ENCODE measurements around the gene MED13.
"Not testable (repeated sequence)": the region's sequence is repeated elsewhere in the genome, so short reads cannot be mapped to it uniquely, and the experiment has no call there.

The MED13 gene

DNA sequence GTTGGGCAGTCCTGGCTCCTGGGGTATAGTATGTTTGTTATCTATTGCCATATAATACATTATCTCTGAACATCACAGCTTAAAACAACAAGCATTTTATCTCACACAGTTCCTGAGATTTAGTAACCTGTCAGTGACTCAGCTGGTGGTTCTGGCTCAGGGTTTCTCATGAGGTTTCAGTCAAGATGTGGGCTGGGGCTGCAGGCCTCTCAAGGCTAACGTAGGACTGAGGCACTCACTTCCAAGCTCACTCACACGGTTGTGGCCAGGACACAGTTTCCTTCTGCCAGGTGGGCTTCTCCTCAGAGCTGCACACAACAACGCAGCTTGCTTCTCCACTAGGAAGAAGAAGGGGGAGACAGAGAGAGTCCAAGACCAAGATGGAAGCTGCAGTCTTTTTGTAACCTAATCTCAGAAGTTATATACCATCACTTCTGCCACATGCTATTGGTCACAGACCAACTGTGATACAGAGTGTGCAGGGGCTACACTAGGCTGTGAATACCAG, 10.3 kb upstream of the MED13 start:
- Mint-ChIP-seq H3K9me3 (no peaks in the 10 kb centered on the region), H3K27me3 (peaks cover 25% of the 10 kb centered on the region), H3K4me3 (no peak overlapping the region), H3K27ac (no peak overlapping the region), H3K4me1 (ENCODE audit: low read depth) (peaks cover 6% of the 10 kb centered on the region), H3K36me3 (ENCODE audit: low read depth) (no peaks in the 10 kb centered on the region)
- no peak for DNase-seq

DNA sequence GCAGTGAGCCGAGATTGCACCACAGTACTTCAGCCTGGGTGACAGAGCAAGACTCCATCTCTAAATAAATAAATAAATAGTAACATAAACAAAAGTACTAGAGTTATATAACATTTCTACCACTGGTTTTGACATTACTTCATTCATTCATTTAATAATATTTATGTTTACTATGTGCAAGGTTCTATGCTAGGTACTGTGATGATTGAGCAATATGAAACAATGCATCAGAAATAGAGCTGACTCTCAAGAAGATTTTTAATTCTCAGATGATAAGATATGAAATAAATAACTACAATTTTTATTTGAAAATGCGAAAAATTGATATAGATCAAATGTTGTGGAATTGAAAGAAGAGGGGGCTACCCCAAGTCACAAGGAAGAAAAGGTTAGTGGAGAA, 8.9 kb upstream of the MED13 start:
- H3K27ac Mint-ChIP-seq = no peak overlapping the region
- H3K4me1 Mint-ChIP-seq (ENCODE audit: low read depth) = peaks cover 6% of the 10 kb centered on the region
- DNase-seq = no peak
- no peaks in the 10 kb centered on the region for H3K9me3 Mint-ChIP-seq
- peaks cover 22% of the 10 kb centered on the region for H3K27me3 Mint-ChIP-seq
- H3K4me3 Mint-ChIP-seq = no peak overlapping the region
- no peaks in the 10 kb centered on the region for H3K36me3 Mint-ChIP-seq (ENCODE audit: low read depth)

DNA sequence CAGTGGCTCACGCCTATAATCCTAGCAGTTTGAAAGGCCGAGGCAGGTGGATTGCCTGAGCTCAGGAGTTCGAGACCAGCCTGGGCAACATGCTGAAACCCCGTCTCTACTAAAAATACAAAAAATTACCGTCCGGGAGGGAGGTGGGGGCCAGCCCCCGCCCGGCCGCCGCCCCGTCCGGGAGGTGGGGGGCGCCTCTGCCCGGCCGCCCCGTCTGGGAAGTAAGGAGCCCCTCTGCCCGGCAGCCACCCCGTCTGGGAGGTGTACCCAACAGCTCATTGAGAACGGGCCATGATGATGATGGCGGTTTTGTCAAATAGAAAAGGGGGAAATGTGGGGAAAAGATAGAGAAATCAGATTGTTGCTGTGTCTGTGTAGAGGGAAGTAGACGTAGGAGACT, 7.8 kb upstream of the MED13 start:
- not testable (repeated sequence) for H3K4me1 Mint-ChIP-seq (ENCODE audit: low read depth); DNase-seq; H3K4me3 Mint-ChIP-seq; H3K27ac Mint-ChIP-seq; H3K36me3 Mint-ChIP-seq (ENCODE audit: low read depth); H3K9me3 Mint-ChIP-seq
- H3K27me3 Mint-ChIP-seq = peaks cover 14% of the 10 kb centered on the region

GRCh38 chr17:62070900-62071299, 5.8 kb upstream of the MED13 start:
- peaks cover 2% of the 10 kb centered on the region for H3K27me3 Mint-ChIP-seq
- H3K4me3 Mint-ChIP-seq = no peak overlapping the region
- H3K27ac Mint-ChIP-seq = no peak overlapping the region
- H3K9me3 Mint-ChIP-seq = no peaks in the 10 kb centered on the region
- H3K4me1 Mint-ChIP-seq (ENCODE audit: low read depth) = peaks cover 12% of the 10 kb centered on the region
- no peak for DNase-seq
- H3K36me3 Mint-ChIP-seq (ENCODE audit: low read depth) = no peaks in the 10 kb centered on the region

GRCh38 chr17:62067165-62068145, 2.4 kb upstream of the MED13 start:
- Mint-ChIP-seq H3K4me1 (ENCODE audit: low read depth) (peaks cover 20% of the 10 kb centered on the region), H3K27me3 (no peaks in the 10 kb centered on the region), H3K27ac (no peak overlapping the region), H3K9me3 (no peaks in the 10 kb centered on the region), H3K36me3 (ENCODE audit: low read depth) (peaks cover 27% of the 10 kb centered on the region), H3K4me3 (no peak overlapping the region)
- DNase-seq = no peak

DNA sequence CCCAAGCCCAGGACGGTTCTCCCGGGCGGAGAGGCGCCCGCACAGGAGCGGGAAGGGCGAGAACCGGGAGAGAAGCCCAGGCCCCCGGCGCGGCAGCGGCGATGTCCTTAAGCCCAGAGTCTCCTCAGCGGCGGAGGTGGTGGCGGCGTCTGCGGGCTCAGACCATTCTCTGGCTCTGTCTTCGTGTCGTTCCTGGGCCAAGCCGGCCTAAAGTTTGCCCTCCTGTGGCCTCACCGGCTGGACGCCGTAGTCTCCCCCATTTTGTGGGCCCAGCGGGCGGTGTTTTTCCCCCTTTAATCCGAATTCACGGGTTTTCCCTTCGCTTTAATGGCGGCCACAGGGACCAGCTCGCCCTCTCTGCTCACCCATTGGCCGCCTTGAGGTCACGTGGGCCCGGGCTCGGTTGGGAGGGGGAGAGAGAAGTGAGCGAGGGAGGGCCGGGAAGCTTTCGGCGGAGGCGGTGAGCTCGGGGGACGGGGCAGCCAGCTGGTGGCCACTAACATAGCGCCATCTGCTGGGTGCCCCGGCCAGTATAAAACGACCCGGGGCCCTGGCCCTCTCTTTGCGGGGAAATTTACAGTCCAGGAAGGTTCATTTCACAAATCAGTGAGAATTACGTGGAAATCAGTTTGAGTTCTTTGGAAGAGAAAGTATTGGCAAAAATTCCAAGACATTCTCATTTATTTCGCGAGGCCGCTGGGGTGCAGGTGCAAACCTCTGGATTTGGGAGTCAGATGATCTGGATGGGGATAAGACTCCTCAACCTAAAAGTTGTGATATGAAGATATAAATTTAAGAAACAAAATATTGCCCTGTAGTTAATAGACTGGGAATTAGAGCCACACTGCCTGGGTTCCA, 762 bp upstream of the MED13 start:
- H3K36me3 Mint-ChIP-seq (ENCODE audit: low read depth) = peaks cover 40% of the 10 kb centered on the region
- H3K9me3 Mint-ChIP-seq = no peaks in the 10 kb centered on the region
- peaks cover 31% of the 10 kb centered on the region for H3K4me1 Mint-ChIP-seq (ENCODE audit: low read depth)
- H3K4me3 Mint-ChIP-seq = peak overlapping the region; percentile 94
- peak overlapping the region; percentile 98 for H3K27ac Mint-ChIP-seq
- H3K27me3 Mint-ChIP-seq = no peaks in the 10 kb centered on the region
- DNase-seq = peak; percentile 98

DNA sequence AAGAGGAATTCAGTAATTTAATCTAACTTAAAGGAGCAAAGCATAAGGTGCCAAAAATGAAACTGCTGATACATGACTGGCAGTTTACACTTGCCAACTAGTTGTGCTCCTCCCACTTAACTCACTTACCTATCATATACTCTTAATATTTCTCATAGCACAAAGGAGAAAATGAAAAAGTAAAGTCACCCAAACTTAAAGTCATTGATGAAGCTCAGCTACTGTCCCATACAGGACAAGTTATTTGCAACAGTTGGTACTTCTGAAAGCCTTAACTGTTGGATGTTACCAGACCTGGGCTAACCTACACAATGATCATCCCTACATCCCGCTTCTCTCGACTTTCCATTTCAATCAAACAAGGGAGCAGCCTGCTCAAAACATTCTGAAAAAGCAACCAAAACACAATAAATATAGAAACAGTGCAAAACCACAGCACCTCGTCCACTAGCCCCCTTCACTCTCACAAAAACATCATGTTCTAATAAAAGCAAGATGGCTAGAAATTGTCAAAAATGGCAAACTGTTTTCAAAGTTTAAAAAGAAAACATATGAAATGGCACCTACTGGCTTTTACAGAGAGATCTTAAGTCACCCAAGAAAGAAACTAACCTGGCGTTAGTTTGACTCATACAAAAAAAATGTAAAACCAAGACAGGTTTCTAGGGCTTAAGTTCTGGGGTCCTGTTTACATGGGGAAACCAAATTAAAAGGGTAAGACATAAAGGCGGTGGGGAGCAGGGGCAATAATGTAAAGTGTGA, 868 bp downstream of the MED13 start:
- Mint-ChIP-seq H3K27ac (peak overlapping the region; percentile 94), H3K36me3 (ENCODE audit: low read depth) (peaks cover 54% of the 10 kb centered on the region), H3K27me3 (no peaks in the 10 kb centered on the region), H3K4me1 (ENCODE audit: low read depth) (peaks cover 42% of the 10 kb centered on the region), H3K4me3 (peak overlapping the region; percentile 88), H3K9me3 (no peaks in the 10 kb centered on the region)
- DNase-seq = no peak

- Mint-ChIP-seq H3K36me3 (ENCODE audit: low read depth) (peaks cover 64% of the 10 kb centered on the region), H3K4me3 (peak overlapping the region; percentile 88), H3K9me3 (no peaks in the 10 kb centered on the region), H3K27me3 (no peaks in the 10 kb centered on the region), H3K4me1 (ENCODE audit: low read depth) (peaks cover 51% of the 10 kb centered on the region), H3K27ac (peak overlapping the region; percentile 94)
- no peak for DNase-seq
These were observed 2.1 kb downstream of the MED13 start for GRCh38 chr17:62062944-62063343.

GRCh38 chr17:62062302-62062701, 2.8 kb downstream of the MED13 start:
- Mint-ChIP-seq H3K36me3 (ENCODE audit: low read depth) (peaks cover 70% of the 10 kb centered on the region), H3K9me3 (no peaks in the 10 kb centered on the region), H3K4me3 (peak overlapping the region; percentile 88), H3K4me1 (ENCODE audit: low read depth) (peaks cover 58% of the 10 kb centered on the region), H3K27ac (peak overlapping the region; percentile 94), H3K27me3 (no peaks in the 10 kb centered on the region)
- no peak for DNase-seq

GRCh38 chr17:62059414-62059813, 5.7 kb downstream of the MED13 start:
- no peak overlapping the region for H3K27ac Mint-ChIP-seq
- no peak overlapping the region for H3K4me3 Mint-ChIP-seq
- peaks cover 81% of the 10 kb centered on the region for H3K36me3 Mint-ChIP-seq (ENCODE audit: low read depth)

DNA sequence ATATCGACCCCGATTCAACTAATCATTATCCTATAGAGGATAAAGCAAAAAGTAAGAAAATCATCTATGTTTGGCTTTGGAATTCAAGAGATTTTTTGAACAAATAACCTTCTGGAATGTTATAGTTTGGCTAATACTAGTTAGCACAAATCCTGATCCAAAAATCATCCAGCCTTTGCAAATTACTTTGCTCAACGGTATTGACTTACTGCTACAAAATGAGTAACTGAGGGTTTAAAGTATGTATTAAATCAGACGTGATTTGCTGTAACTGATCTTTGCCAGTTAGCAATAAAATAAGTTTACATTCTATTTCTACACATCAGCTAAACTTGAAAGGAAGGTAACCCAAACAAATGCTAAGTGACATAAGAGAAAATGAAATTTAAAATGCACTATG, 6.5 kb downstream of the MED13 start:
- H3K9me3 Mint-ChIP-seq = no peaks in the 10 kb centered on the region
- DNase-seq = no peak
- no peak overlapping the region for H3K27ac Mint-ChIP-seq
- H3K4me1 Mint-ChIP-seq (ENCODE audit: low read depth) = peaks cover 71% of the 10 kb centered on the region
- H3K27me3 Mint-ChIP-seq = no peaks in the 10 kb centered on the region
- no peak overlapping the region for H3K4me3 Mint-ChIP-seq
- H3K36me3 Mint-ChIP-seq (ENCODE audit: low read depth) = peaks cover 76% of the 10 kb centered on the region

More at GRCh38 chr17:62059414-62059813, 5.7 kb downstream of the MED13 start:
- Mint-ChIP-seq H3K4me1 (ENCODE audit: low read depth) (peaks cover 69% of the 10 kb centered on the region), H3K9me3 (no peaks in the 10 kb centered on the region), H3K27me3 (no peaks in the 10 kb centered on the region)
- no peak for DNase-seq

DNA sequence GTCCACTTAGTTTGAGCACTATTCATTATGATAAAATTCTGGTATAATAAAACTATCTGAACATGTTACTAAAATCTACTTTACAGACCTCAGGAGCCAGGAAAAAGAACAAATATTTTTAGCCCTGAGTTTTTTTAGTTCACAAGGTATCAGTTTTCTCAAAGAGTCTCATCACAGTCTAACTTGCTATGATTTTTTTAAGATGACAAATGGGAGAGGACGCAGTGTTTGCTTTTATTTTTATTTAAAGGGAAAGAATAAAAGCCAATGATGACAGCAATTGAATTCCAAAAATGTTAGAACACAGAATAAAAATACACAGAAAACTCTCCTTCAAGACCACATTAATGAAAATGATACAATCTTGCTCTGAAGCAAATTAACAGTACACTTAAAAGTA, 7.4 kb downstream of the MED13 start:
- Mint-ChIP-seq H3K4me1 (ENCODE audit: low read depth) (peaks cover 71% of the 10 kb centered on the region), H3K27me3 (no peaks in the 10 kb centered on the region), H3K36me3 (ENCODE audit: low read depth) (peaks cover 77% of the 10 kb centered on the region), H3K4me3 (no peak overlapping the region), H3K9me3 (no peaks in the 10 kb centered on the region), H3K27ac (no peak overlapping the region)
- DNase-seq = no peak

DNA sequence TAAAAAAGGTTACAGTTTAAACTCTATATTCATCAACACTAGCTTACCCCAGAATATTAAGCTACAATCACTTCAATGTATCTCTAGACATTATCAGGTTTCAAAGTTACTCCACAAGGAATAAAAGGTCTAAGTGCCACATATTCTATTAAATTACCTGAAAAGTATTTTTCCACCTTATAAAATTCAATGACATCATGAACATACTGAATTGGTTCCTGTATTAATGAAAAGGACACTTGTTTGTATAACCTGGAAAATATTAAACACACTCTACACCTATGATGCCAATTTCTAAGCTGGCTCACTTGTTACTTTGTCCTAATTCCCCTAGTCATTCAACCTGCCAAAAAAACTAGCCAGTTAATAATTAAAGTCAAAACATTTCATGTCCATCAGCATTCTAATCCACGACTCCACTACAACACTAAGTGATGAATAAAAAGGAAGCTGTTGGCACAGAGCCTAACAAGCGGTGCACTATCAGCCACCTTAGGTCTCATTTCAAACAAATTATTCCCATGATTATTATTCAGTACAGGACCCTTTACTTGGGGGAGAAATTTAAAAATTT, 12.2 kb downstream of the MED13 start:
- Mint-ChIP-seq H3K27ac (peak overlapping the region; percentile 28), H3K27me3 (no peaks in the 10 kb centered on the region), H3K4me3 (no peak overlapping the region), H3K36me3 (ENCODE audit: low read depth) (peaks cover 79% of the 10 kb centered on the region), H3K4me1 (ENCODE audit: low read depth) (peaks cover 66% of the 10 kb centered on the region), H3K9me3 (no peaks in the 10 kb centered on the region)
- no peak for DNase-seq

DNA sequence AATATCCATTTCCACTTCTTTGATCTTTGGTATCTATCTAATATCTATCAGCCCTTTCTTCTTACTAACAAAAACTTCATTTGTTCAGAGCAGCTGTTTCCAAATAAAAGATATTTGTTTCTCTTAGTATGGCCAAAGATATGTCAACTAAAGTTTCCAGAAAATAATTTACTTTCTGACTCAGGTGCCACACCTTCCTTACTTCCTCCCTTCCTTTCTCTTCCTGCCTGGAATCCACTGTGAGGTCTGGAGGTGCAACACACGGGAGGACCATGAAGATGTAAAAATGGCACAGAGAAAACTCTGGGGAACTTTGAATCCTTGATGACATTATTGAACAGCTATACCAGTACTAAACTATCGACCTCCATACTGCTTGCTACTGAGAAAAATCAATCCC, 14.0 kb downstream of the MED13 start:
- Mint-ChIP-seq H3K27ac (peak overlapping the region; percentile 30), H3K36me3 (ENCODE audit: low read depth) (peaks cover 75% of the 10 kb centered on the region), H3K9me3 (no peaks in the 10 kb centered on the region), H3K4me1 (ENCODE audit: low read depth) (peaks cover 57% of the 10 kb centered on the region), H3K27me3 (no peaks in the 10 kb centered on the region), H3K4me3 (no peak overlapping the region)
- no peak for DNase-seq

All from activated T-cell treated with anti-CD3 and anti-CD28 coated beads, Interleukin-2, amount 50 U/mL, for 24 hours (primary cell).